CD14-positive monocyte (primary cell): ENCODE measurements around the gene ACSS1. TPM values are rescaled to one million over a fixed set of nuclear protein-coding genes. Genes with fewer than 3 reads are reported as not detected.

Experiments used
- DNase-seq, 3 donors: peaks; one replicate each; pipeline ENCODE4 v3.0.0-alpha.2; 2011 to 2022
- H2AFZ ChIP-seq: 2 replicates; pipeline ENCODE4 v1.6.0; 2012; ENCODE audit warnings: mild to moderate bottlenecking, low read depth, low read length, inconsistent platforms; ENCODE audit not compliant: insufficient read depth, poor library complexity, severe bottlenecking
- H3K27ac ChIP-seq, 2 donors: 1 replicate in 1 of 2; 2 replicates in 1 of 2; pipeline ENCODE4 v1.5.1; 2012 to 2013; ENCODE audit warnings: low read length in 2 of 2, control low read depth in 1 of 2, inconsistent platforms in 1 of 2, low read depth in 1 of 2, mild to moderate bottlenecking in 1 of 2
- H3K27me3 ChIP-seq, 2 donors: one replicate each; pipeline versions ENCODE4 v1.6.0 to v1.6.1; 2011 to 2013; ENCODE audit warnings: low read length in 2 of 2; ENCODE audit not compliant: control insufficient read depth in 2 of 2, insufficient read depth in 2 of 2
- H3K36me3 ChIP-seq, 2 donors: replicated peaks in 1 of 2; 1 replicate in 1 of 2; 2 replicates in 1 of 2; pipeline versions ENCODE4 v1.5.1 to v1.6.1; 2012 to 2013; ENCODE audit warnings: low read length in 2 of 2, control low read depth in 1 of 2, inconsistent platforms in 1 of 2, mild to moderate bottlenecking in 1 of 2; ENCODE audit not compliant: insufficient read depth in 2 of 2, control insufficient read depth in 1 of 2
- H3K4me1 ChIP-seq, 2 donors: 1 replicate in 1 of 2; 2 replicates in 1 of 2; pipeline versions ENCODE4 v1.5.1 to v1.6.1; 2012 to 2013; ENCODE audit warnings: low read length in 2 of 2, control low read depth in 1 of 2, inconsistent platforms in 1 of 2, mild to moderate bottlenecking in 1 of 2, moderate library complexity in 1 of 2; ENCODE audit not compliant: insufficient read depth in 2 of 2, control insufficient read depth in 1 of 2
- H3K4me2 ChIP-seq: replicated peaks from 2 replicates; pipeline ENCODE3; 2012; ENCODE audit warnings: low read length, moderate library complexity, mild to moderate bottlenecking; ENCODE audit not compliant: poor library complexity, severe bottlenecking; ENCODE audit errors: extremely low read depth
- H3K4me3 ChIP-seq, 3 experiments: fragments of 200-600 bp in 1 of 3; sonication (generic) in 1 of 3; replicated peaks in 1 of 3; 1 replicate in 2 of 3; 2 replicates in 1 of 3; pipeline ENCODE4 v1.5.1; 2011 to 2013; ENCODE audit warnings: low read length in 3 of 3, mild to moderate bottlenecking in 3 of 3, control low read depth in 2 of 3, low read depth in 2 of 3, inconsistent platforms in 1 of 3, moderate library complexity in 1 of 3
- H3K79me2 ChIP-seq: 2 replicates; pipeline ENCODE4 v1.6.0; 2012; ENCODE audit warnings: mild to moderate bottlenecking, control low read depth, inconsistent platforms, low read length, moderate library complexity; ENCODE audit not compliant: insufficient read depth
- H3K9ac ChIP-seq: 2 replicates; pipeline ENCODE4 v1.6.0; 2017; ENCODE audit warnings: low read length, mild to moderate bottlenecking; ENCODE audit not compliant: insufficient read depth, poor library complexity, severe bottlenecking
- H3K9me3 ChIP-seq, 2 donors: replicated peaks in 1 of 2; 1 replicate in 1 of 2; 2 replicates in 1 of 2; pipeline versions ENCODE4 v1.5.1 to v1.6.1; 2012 to 2013; ENCODE audit warnings: low read length in 2 of 2, control low read depth in 1 of 2; ENCODE audit not compliant: control insufficient read depth in 1 of 2, insufficient read depth in 1 of 2
- H4K20me1 ChIP-seq: 2 replicates; pipeline ENCODE4 v1.6.0; 2012; ENCODE audit warnings: mild to moderate bottlenecking, low read length, control low read depth, moderate library complexity; ENCODE audit not compliant: insufficient read depth
- H3K27ac Mint-ChIP-seq, 7 donors: one replicate each; pipeline ENCODE4 v1.8.0; 2020; ENCODE audit warnings: mild to moderate bottlenecking in 7 of 7, mixed read lengths in 7 of 7, moderate library complexity in 6 of 7, inconsistent platforms in 2 of 7
- H3K27me3 Mint-ChIP-seq, 3 donors: one replicate each; pipeline ENCODE4 v1.8.0; 2021 to 2022; ENCODE audit warnings: low read depth in 3 of 3, mild to moderate bottlenecking in 3 of 3, mixed read lengths in 3 of 3, moderate library complexity in 3 of 3, inconsistent platforms in 1 of 3
- H3K36me3 Mint-ChIP-seq, 2 donors: one replicate each; pipeline ENCODE4 v1.8.0; 2020; ENCODE audit warnings: mixed read lengths in 2 of 2, inconsistent platforms in 1 of 2, mild to moderate bottlenecking in 1 of 2
- H3K4me1 Mint-ChIP-seq: one replicate; pipeline ENCODE4 v1.8.0; 2020; ENCODE audit warnings: mild to moderate bottlenecking, mixed read lengths
- H3K4me3 Mint-ChIP-seq, 2 donors: one replicate each; pipeline ENCODE4 v1.8.0; 2020; ENCODE audit warnings: mild to moderate bottlenecking in 2 of 2, mixed read lengths in 2 of 2, moderate library complexity in 1 of 2
- H3K9me3 Mint-ChIP-seq, 7 donors: one replicate each; pipeline ENCODE4 v1.8.0; 2020 to 2022; ENCODE audit warnings: mixed read lengths in 7 of 7, mild to moderate bottlenecking in 6 of 7, moderate library complexity in 6 of 7, inconsistent platforms in 2 of 7
- WGBS: methylation state at CpG from one replicate; pipeline ENCODE4 v1.1.5; 2013; ENCODE audit warnings: missing lambda C conversion rate; ENCODE audit not compliant: insufficient coverage; 5-methylcytosine and 5-hydroxymethylcytosine counted together
- intact Hi-C, 2 donors: fragments of 100-400 bp; cut with micrococcal nuclease; formaldehyde crosslinking; loops; one replicate each; pipeline versions ENCODE4 v1.15.0 to v1.15.1; 2023
- polyA plus RNA-seq, 3 donors: library from polyadenylated mRNA; depleted of rRNA in 1 of 3; unstranded in 2 of 3; stranded (reverse) in 1 of 3; fragments of 300-500 nt in 2 of 3; fragments of >200 nt in 1 of 3; fragmentation: Illumina TruSeq in 2 of 3; gene quantifications; 1 replicate in 2 of 3; 2 replicates in 1 of 3; pipeline ENCODE4 v1.2.3, GENCODE V29; 2012 to 2021
- TF ChIP-seq, protein P1 (sequence below): fragments of 200-600 bp; IDR thresholded peaks from one replicate; pipeline ENCODE4 v1.8.0; 2022; ENCODE audit warnings: antibody characterized with exemption, mild to moderate bottlenecking

ACSS1 gene
- polyA plus RNA-seq, 3 donors = 26.6 to 32.0 (median 27.6) TPM

GRCh38 chr20:25083141-25083772 lies 25.3 kb upstream of the ACSS1 start:
- H3K4me1 Mint-ChIP-seq = peaks cover 19% of the 10 kb centered on the region
- Histone ChIP-seq H3K79me2 (no peaks in the 10 kb centered on the region), H3K36me3 (no peaks in the 10 kb centered on the region), H4K20me1 (no peaks in the 10 kb centered on the region), H3K27ac (no peak overlapping the region), H3K27me3 (peaks cover 68 to 82% of the 10 kb centered on the region in 2 donors), H3K4me1 (no peaks in the 10 kb centered on the region), H3K4me2 (no peak overlapping the region), H3K9me3 (peaks cover 0 to 18% of the 10 kb centered on the region in 2 donors), H2AFZ (no peak overlapping the region), H3K4me3 (no peak overlapping the region), H3K9ac (no peak overlapping the region)
- intact Hi-C loops = no loop called here
- peaks cover 76 to 84% (median 78%) of the 10 kb centered on the region in 3 donors for H3K27me3 Mint-ChIP-seq
- no peak overlapping the region for H3K27ac Mint-ChIP-seq
- peaks cover 0 to 4% of the 10 kb centered on the region in 2 donors for H3K36me3 Mint-ChIP-seq
- 3% methylated on average over 36 of the region's 44 CpGs for WGBS
- DNase-seq = no peak
- H3K9me3 Mint-ChIP-seq = peaks cover 0 to 21% (median 6%) of the 10 kb centered on the region in 7 donors
- TF ChIP-seq, protein P1, sequence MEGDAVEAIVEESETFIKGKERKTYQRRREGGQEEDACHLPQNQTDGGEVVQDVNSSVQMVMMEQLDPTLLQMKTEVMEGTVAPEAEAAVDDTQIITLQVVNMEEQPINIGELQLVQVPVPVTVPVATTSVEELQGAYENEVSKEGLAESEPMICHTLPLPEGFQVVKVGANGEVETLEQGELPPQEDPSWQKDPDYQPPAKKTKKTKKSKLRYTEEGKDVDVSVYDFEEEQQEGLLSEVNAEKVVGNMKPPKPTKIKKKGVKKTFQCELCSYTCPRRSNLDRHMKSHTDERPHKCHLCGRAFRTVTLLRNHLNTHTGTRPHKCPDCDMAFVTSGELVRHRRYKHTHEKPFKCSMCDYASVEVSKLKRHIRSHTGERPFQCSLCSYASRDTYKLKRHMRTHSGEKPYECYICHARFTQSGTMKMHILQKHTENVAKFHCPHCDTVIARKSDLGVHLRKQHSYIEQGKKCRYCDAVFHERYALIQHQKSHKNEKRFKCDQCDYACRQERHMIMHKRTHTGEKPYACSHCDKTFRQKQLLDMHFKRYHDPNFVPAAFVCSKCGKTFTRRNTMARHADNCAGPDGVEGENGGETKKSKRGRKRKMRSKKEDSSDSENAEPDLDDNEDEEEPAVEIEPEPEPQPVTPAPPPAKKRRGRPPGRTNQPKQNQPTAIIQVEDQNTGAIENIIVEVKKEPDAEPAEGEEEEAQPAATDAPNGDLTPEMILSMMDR = no peak
- peak overlapping the region; percentile 45 to 82 for H3K4me3 Mint-ChIP-seq

GRCh38 chr20:25082498-25082873 lies 24.5 kb upstream of the ACSS1 start:
- peaks cover 83 to 92% (median 86%) of the 10 kb centered on the region in 3 donors for H3K27me3 Mint-ChIP-seq
- Histone ChIP-seq H3K9ac (no peak overlapping the region), H3K27ac (no peak overlapping the region), H3K79me2 (no peaks in the 10 kb centered on the region), H3K9me3 (peaks cover 0 to 18% of the 10 kb centered on the region in 2 donors), H3K36me3 (no peaks in the 10 kb centered on the region), H2AFZ (no peak overlapping the region), H3K4me2 (no peak overlapping the region), H3K4me3 (no peak overlapping the region), H3K27me3 (peaks cover 73 to 89% of the 10 kb centered on the region in 2 donors), H4K20me1 (no peaks in the 10 kb centered on the region), H3K4me1 (peaks cover 6 to 7% of the 10 kb centered on the region in 2 donors)
- DNase-seq = no peak
- peak overlapping the region in 1 of 2 donors; percentile 82 for H3K4me3 Mint-ChIP-seq
- TF ChIP-seq, protein P1 = no peak
- peaks cover 26% of the 10 kb centered on the region for H3K4me1 Mint-ChIP-seq
- WGBS = 20% methylated on average over 7 of the region's 9 CpGs
- intact Hi-C loops = no loop called here
- no peak overlapping the region for H3K27ac Mint-ChIP-seq
- peaks cover 0 to 21% (median 6%) of the 10 kb centered on the region in 7 donors for H3K9me3 Mint-ChIP-seq
- peaks cover 0 to 4% of the 10 kb centered on the region in 2 donors for H3K36me3 Mint-ChIP-seq
